MM.1S (cell line): ENCODE measurements around the gene ARID2.

Experiments
- DNase-seq: peaks from one replicate; pipeline ENCODE4 v3.0.0-alpha.2; 2015
- H2AFZ ChIP-seq: fragments of 300-600 bp; sonication (generic); 2 replicates; pipeline ENCODE4 v1.6.0; 2016; ENCODE audit warnings: antibody characterized with exemption, low read length
- H3F3A ChIP-seq: fragments of 300-600 bp; sonication (generic); 2 replicates; pipeline ENCODE4 v1.6.1; 2016; ENCODE audit warnings: mild to moderate bottlenecking, antibody characterized with exemption, low read length, moderate library complexity, mixed read lengths; ENCODE audit not compliant: insufficient read depth
- H3K27ac ChIP-seq: fragments of 300-600 bp; sonication (generic); 2 replicates; pipeline ENCODE4 v1.5.1; 2016; ENCODE audit warnings: mild to moderate bottlenecking, low read length
- H3K27me3 ChIP-seq: fragments of 300-600 bp; sonication (generic); replicated peaks from 2 replicates; pipeline ENCODE4 v1.6.0; 2016; ENCODE audit warnings: low read length; ENCODE audit not compliant: insufficient read depth
- H3K36me3 ChIP-seq: fragments of 300-600 bp; sonication (generic); replicated peaks from 2 replicates; pipeline ENCODE4 v1.6.1; 2016; ENCODE audit warnings: mild to moderate bottlenecking, low read length, mixed read lengths; ENCODE audit not compliant: insufficient read depth
- H3K4me1 ChIP-seq: fragments of 300-600 bp; sonication (generic); 2 replicates; pipeline ENCODE4 v1.6.1; 2016; ENCODE audit warnings: low read length, mixed read lengths
- H3K4me2 ChIP-seq: fragments of 300-600 bp; sonication (generic); 2 replicates; pipeline ENCODE4 v1.6.0; 2016; ENCODE audit warnings: low read depth, low read length
- H3K4me3 ChIP-seq: fragments of 300-600 bp; sonication (generic); 2 replicates; pipeline ENCODE4 v1.5.1; 2016; ENCODE audit warnings: low read length, mixed read lengths
- H3K79me2 ChIP-seq: fragments of 300-600 bp; sonication (generic); 2 replicates; pipeline ENCODE4 v1.6.1; 2016; ENCODE audit warnings: mixed run types, low read length, mixed read lengths
- H3K9ac ChIP-seq: fragments of 300-600 bp; sonication (generic); 2 replicates; pipeline ENCODE4 v1.6.1; 2016; ENCODE audit warnings: low read length, mixed read lengths
- H3K9me2 ChIP-seq: fragments of 300-600 bp; sonication (generic); replicated peaks from 2 replicates; pipeline ENCODE4 v1.6.1; 2016; ENCODE audit warnings: mild to moderate bottlenecking, low read length, mixed read lengths; ENCODE audit not compliant: insufficient read depth
- H3K9me3 ChIP-seq: fragments of 300-600 bp; sonication (generic); replicated peaks from 2 replicates; pipeline ENCODE4 v1.6.1; 2016; ENCODE audit warnings: mild to moderate bottlenecking, low read length, mixed read lengths; ENCODE audit not compliant: insufficient read depth
- H4K20me1 ChIP-seq: fragments of 300-600 bp; sonication (generic); 2 replicates; pipeline ENCODE4 v1.6.1; 2016; ENCODE audit warnings: mild to moderate bottlenecking, low read length, moderate library complexity, mixed read lengths; ENCODE audit not compliant: insufficient read depth
- CTCF ChIP-seq: fragments of 300-600 bp; sonication (generic); IDR thresholded peaks from 2 replicates; pipeline ENCODE4 v1.5.1; 2016; ENCODE audit warnings: antibody characterized with exemption, low read length, mixed read lengths
- EZH2 ChIP-seq: fragments of 300-600 bp; sonication (generic); optimal IDR thresholded peaks from 2 replicates; pipeline ENCODE3; 2017; ENCODE audit warnings: low read depth, mild to moderate bottlenecking, antibody characterized with exemption, low read length, mixed read lengths
- EZH2phosphoT487 ChIP-seq: fragments of 300-600 bp; sonication (generic); IDR thresholded peaks from 2 replicates; pipeline ENCODE4 v1.6.1; 2018; ENCODE audit warnings: antibody characterized with exemption, low read length

The ARID2 gene

GRCh38 chr12:45773747-45774146 is 44.2 kb downstream of the ARID2 start:
- DNase-seq: no peak
- Histone ChIP-seq H2AFZ (no peak overlapping the region), H3K4me2 (no peak overlapping the region), H3K4me3 (no peak overlapping the region), H3K9me2 (no peaks in the 10 kb centered on the region), H3K36me3 (no peaks in the 10 kb centered on the region), H4K20me1 (peaks cover 4% of the 10 kb centered on the region; the same call in 1 of the 2 replicates), H3K79me2 (peaks cover 89% of the 10 kb centered on the region), H3K9ac (no peak overlapping the region), H3K4me1 (no peaks in the 10 kb centered on the region), H3F3A (no peaks in the 10 kb centered on the region), H3K27me3 (no peaks in the 10 kb centered on the region), H3K9me3 (no peaks in the 10 kb centered on the region), H3K27ac (no peak overlapping the region)
- no peak for TF ChIP-seq EZH2phosphoT487
- TF ChIP-seq EZH2: no peak
- TF ChIP-seq CTCF: no peak

- H3K4me1 ChIP-seq: no peaks in the 10 kb centered on the region
- H3F3A ChIP-seq: no peaks in the 10 kb centered on the region
- no peak for DNase-seq
- no peaks in the 10 kb centered on the region for H3K9me2 ChIP-seq
- peaks cover 9% of the 10 kb centered on the region; the same call in 1 of the 2 replicates for H4K20me1 ChIP-seq
- H3K4me3 ChIP-seq: no peak overlapping the region
- no peaks in the 10 kb centered on the region for H3K36me3 ChIP-seq
- no peak overlapping the region for H3K27ac ChIP-seq
- no peaks in the 10 kb centered on the region for H3K27me3 ChIP-seq
- no peak overlapping the region for H2AFZ ChIP-seq
- no peaks in the 10 kb centered on the region for H3K9me3 ChIP-seq
- no peak overlapping the region for H3K9ac ChIP-seq
- peaks cover 87% of the 10 kb centered on the region for H3K79me2 ChIP-seq
- no peak for TF ChIP-seq CTCF
- no peak overlapping the region for H3K4me2 ChIP-seq
These were observed 45.1 kb downstream of the ARID2 start for GRCh38 chr12:45774508-45775162.

- no peak overlapping the region for H3K27ac ChIP-seq
- TF ChIP-seq EZH2phosphoT487 (no peak), CTCF (no peak), EZH2 (no peak)
- no peaks in the 10 kb centered on the region for H3K4me1 ChIP-seq
- no peak overlapping the region for H3K4me2 ChIP-seq
- H3K27me3 ChIP-seq: no peaks in the 10 kb centered on the region
- H3K9me2 ChIP-seq: no peaks in the 10 kb centered on the region
- no peaks in the 10 kb centered on the region for H3K9me3 ChIP-seq
- H2AFZ ChIP-seq: no peak overlapping the region
- no peak overlapping the region for H3K9ac ChIP-seq
- DNase-seq: no peak
- H4K20me1 ChIP-seq: peaks cover 9% of the 10 kb centered on the region; the same call in 1 of the 2 replicates
- peaks cover 86% of the 10 kb centered on the region for H3K79me2 ChIP-seq
- no peaks in the 10 kb centered on the region for H3K36me3 ChIP-seq
- no peak overlapping the region for H3K4me3 ChIP-seq
- no peaks in the 10 kb centered on the region for H3F3A ChIP-seq
These were observed 46.0 kb downstream of the ARID2 start for GRCh38 chr12:45775465-45775864.
